Measurements from ENCODE around the gene COLEC12. TPM values are rescaled to one million over a fixed set of nuclear protein-coding genes. Genes with fewer than 3 reads are reported as not detected.

The COLEC12 gene
- total and polyA plus RNA-seq, 8 donors, result 32.9 to 124 (median 103) TPM

- TF ChIP-seq CTCF (IDR thresholded peaks at IDR 0.05), result no peak
- Histone ChIP-seq H3K36me3 (no peaks in the 10 kb centered on the region), H3K27ac (peak overlapping the region in 1 of 2 donors; percentile 60), H3K4me1 (peaks cover 0 to 21% of the 10 kb centered on the region in 2 donors), H3K4me3 (no peak overlapping the region), H3K27me3 (no peaks in the 10 kb centered on the region), H3K9me3 (no peaks in the 10 kb centered on the region)
- no peak for ATAC-seq
- no peak for DNase-seq
- intact Hi-C loops (cut with DNase I), result no loop called here
Observed at GRCh38 chr18:463403-463802, 37.1 kb downstream of the COLEC12 start.

- H3K27ac ChIP-seq, result no peak overlapping the region
Observed at GRCh38 chr18:461762-462161, 38.7 kb downstream of the COLEC12 start.

DNA sequence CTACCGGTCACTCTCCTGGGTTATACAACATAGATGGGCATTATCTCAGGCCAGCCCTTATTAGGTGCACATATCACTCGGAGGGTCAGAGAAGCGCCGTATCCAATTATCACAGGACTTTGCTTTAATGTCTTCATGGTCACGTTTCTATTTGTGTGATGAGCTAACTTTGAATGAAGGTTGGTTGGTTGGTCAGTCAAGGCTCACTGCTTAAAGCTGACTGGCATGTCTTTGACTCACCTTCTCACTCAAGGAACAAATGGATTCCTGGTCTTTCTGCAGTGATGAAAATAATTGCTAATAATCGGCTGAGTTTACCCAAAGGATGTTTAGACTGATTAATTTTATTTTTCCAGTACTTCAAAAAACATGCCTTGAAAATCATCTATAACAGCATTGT lies 39.7 kb downstream of the COLEC12 start:
- no peak for ATAC-seq
- no peaks in the 10 kb centered on the region for H3K9me3 ChIP-seq
- no peaks in the 10 kb centered on the region for H3K36me3 ChIP-seq
- peaks cover 0 to 35% of the 10 kb centered on the region in 2 donors for H3K4me1 ChIP-seq
- no peak for DNase-seq
- no peaks in the 10 kb centered on the region for H3K27me3 ChIP-seq
- intact Hi-C loops (cut with DNase I), result no loop called here
- no peak overlapping the region for H3K27ac ChIP-seq
- no peak overlapping the region for H3K4me3 ChIP-seq
- no peak for TF ChIP-seq CTCF (IDR thresholded peaks at IDR 0.05)

More at GRCh38 chr18:461762-462161, 38.7 kb downstream of the COLEC12 start:
- ATAC-seq, result no peak
- peaks cover 0 to 33% of the 10 kb centered on the region in 2 donors for H3K4me1 ChIP-seq
- no peaks in the 10 kb centered on the region for H3K36me3 ChIP-seq
- intact Hi-C loops (cut with DNase I), result no loop called here
- no peak for TF ChIP-seq CTCF (IDR thresholded peaks at IDR 0.05)
- DNase-seq, result no peak
- H3K4me3 ChIP-seq, result no peak overlapping the region
- no peaks in the 10 kb centered on the region for H3K27me3 ChIP-seq
- no peaks in the 10 kb centered on the region for H3K9me3 ChIP-seq

DNA sequence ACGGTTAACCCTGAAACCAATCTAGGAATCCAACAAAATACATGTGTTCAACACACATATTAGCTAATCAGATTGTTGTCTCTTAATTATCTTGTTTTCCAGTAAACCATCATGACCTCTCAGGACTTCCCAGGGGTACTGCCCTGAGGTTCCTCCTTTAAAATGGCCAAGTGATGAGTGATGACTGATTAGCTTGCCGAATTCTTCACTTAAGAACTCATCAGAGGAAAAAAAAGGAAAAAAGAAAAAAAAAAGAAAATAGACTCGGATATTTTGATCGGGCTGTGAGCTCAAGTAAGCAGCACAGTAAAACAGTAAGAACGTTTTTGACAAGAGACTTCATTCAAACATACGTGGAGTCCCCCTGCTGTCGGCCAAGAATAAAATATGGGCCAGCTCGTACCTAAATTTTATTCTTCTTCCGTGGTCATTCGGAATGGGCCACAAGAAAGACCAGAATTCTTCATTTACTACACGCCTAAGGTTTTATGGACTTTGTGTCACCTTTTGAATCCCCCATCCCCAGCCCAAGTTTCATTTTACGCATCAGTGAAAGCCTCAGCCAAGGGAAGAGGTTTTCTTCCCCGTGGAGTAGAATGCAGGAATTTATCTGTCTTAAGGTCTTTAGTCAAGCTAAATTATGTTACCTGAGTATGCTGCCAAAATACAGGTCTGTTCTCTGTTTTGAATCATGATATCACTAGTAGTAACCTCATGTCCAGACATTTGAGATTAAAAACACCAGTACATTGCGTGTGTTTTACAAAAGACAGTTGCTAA lies 40.5 kb downstream of the COLEC12 start:
- no peak for TF ChIP-seq CTCF (IDR thresholded peaks at IDR 0.05)
- Histone ChIP-seq H3K9me3 (no peaks in the 10 kb centered on the region), H3K27ac (no peak overlapping the region), H3K36me3 (no peaks in the 10 kb centered on the region), H3K27me3 (no peaks in the 10 kb centered on the region), H3K4me1 (peaks cover 0 to 34% of the 10 kb centered on the region in 2 donors), H3K4me3 (no peak overlapping the region)
- ATAC-seq, result no peak
- intact Hi-C loops (cut with DNase I), result no loop called here
- DNase-seq, result no peak

DNA sequence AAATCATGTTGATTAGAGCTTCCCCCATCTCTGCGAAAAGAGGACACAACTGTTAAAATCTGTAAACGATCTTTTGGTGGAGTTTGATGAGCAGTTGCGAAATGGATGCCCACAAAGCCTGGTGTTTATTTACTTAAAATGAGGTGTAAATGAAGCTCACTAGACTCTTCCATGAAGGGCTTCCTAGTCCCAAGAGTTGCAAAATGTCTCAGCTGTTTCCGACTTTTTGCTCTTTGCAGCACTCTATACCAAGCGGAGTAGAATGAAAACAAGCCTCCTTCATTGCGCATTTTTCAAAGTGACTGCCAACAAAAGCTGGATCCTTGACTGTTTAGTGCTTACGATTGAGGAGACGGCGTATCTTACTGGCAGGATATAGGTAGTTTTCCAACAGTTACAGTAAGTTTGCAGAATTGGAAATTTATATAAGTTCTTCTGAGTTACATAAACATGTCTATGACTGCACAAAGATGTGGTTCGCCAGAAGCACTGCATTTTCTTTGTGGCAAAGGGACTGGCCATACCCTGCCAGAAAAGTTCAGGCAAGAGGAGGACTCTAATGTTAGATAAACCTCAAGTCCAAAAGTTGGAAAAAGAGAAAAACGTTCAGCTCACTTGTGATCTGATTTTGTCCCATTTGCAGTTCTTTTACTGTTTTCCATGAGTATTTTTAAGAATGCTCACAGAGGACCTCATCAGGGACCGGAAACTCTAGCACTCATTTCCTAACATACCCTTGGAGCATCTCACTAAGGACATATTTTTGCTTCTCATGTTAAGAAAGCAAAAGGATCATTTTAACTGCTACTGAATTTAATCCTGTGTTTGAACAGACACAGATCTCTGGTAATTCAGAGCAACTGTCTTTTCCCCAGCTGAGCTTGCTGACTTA lies 42.7 kb downstream of the COLEC12 start:
- no peaks in the 10 kb centered on the region for H3K36me3 ChIP-seq
- DNase-seq (peak in 2 of 4 donors; percentile 87 to 90), ATAC-seq (peak; percentile 41)
- peaks cover 0 to 14% of the 10 kb centered on the region in 2 donors for H3K4me1 ChIP-seq
- TF ChIP-seq CTCF (IDR thresholded peaks at IDR 0.05), result no peak
- intact Hi-C loops (cut with DNase I), result no loop called here
- no peaks in the 10 kb centered on the region for H3K9me3 ChIP-seq
- H3K27me3 ChIP-seq, result no peaks in the 10 kb centered on the region
- peak overlapping the region in 1 of 2 donors; percentile 67 for H3K27ac ChIP-seq
- H3K4me3 ChIP-seq, result no peak overlapping the region
